Fibroblast of skin of left quadriceps (primary cell): ENCODE data around the gene TMC8.
"Not testable (repeated sequence)": the region's sequence is repeated elsewhere in the genome, so short reads cannot be mapped to it uniquely, and the experiment has no call there.

Experiments
- DNase-seq, 2 experiments: peaks; one replicate each; pipeline ENCODE4 v3.0.0-alpha.2; 2013; ENCODE audit warnings: low read depth in 2 of 2

The TMC8 gene

GRCh38 chr17:78154903-78155811 is 24.6 kb downstream of the TMC8 start:
- DNase-seq, result no peak

- DNase-seq, result peak; percentile 75 to 76
These were observed 29.1 kb downstream of the TMC8 start for GRCh38 chr17:78159575-78160158.

- no peak for DNase-seq
These were observed 33.5 kb downstream of the TMC8 start for GRCh38 chr17:78163881-78164747.

GRCh38 chr17:78164748-78165607 is 34.4 kb downstream of the TMC8 start:
- no peak for DNase-seq

- no peak for DNase-seq
These were observed 35.8 kb downstream of the TMC8 start for GRCh38 chr17:78166416-78166815.

- DNase-seq, result peak in 1 of 2 experiments; percentile 13
These were observed 37.8 kb downstream of the TMC8 start, which contains the start of gene SYNGR2 for GRCh38 chr17:78168242-78168902. SYNGR2 (plus strand) TSS chr17:78168581; CDS start chr17:78168617, 36 bp downstream.

GRCh38 chr17:78168903-78169793 is 38.6 kb downstream of the TMC8 start:
- DNase-seq, result no peak

- DNase-seq, result no peak
These were observed 40.4 kb downstream of the TMC8 start for GRCh38 chr17:78170692-78171590.

DNA sequence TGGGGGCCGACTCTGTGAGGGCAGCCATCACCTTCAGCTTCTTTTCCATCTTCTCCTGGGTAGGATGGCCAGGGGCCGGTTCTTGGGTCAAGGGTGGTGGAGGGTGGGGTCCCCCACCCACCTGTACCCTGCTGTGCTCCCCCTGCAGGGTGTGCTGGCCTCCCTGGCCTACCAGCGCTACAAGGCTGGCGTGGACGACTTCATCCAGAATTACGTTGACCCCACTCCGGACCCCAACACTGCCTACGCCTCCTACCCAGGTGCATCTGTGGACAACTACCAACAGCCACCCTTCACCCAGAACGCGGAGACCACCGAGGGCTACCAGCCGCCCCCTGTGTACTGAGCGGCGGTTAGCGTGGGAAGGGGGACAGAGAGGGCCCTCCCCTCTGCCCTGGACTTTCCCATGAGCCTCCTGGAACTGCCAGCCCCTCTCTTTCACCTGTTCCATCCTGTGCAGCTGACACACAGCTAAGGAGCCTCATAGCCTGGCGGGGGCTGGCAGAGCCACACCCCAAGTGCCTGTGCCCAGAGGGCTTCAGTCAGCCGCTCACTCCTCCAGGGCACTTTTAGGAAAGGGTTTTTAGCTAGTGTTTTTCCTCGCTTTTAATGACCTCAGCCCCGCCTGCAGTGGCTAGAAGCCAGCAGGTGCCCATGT is 41.1 kb downstream of the TMC8 start:
- DNase-seq, result not testable (repeated sequence)

GRCh38 chr17:78172249-78173051 is 41.9 kb downstream of the TMC8 start:
- DNase-seq, result no peak

DNA sequence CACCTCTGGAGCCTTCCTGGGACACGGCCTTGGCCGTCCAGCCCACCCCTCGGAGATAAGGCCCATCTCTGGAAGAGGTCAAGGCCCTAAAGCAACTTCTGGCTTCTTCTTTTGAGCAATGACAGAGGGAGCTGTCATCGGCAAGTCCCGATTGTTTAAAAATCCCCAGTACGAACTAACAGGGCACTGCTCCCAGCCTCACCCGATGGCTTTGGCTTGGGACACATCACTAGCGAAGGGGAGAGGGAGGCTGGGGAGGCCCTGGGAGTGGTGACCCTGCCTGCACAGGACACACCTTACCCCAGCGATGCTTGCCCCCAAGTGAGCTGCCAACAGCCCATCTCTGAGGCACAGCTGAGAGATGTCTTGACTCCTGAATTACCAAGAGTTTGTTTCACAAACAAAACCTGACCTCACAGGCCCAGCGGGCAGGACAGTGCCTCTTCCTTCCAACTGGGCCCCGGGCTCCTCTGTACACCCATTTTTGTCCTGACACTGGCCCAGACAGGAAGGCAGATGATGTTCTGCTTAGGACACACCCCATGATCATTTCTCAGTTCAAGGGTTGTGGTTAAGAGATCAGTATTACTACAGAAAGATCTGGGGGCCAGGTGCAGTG is 42.6 kb downstream of the TMC8 start:
- no peak for DNase-seq

GRCh38 chr17:78174346-78174869 is 43.8 kb downstream of the TMC8 start:
- DNase-seq, result no peak

DNA sequence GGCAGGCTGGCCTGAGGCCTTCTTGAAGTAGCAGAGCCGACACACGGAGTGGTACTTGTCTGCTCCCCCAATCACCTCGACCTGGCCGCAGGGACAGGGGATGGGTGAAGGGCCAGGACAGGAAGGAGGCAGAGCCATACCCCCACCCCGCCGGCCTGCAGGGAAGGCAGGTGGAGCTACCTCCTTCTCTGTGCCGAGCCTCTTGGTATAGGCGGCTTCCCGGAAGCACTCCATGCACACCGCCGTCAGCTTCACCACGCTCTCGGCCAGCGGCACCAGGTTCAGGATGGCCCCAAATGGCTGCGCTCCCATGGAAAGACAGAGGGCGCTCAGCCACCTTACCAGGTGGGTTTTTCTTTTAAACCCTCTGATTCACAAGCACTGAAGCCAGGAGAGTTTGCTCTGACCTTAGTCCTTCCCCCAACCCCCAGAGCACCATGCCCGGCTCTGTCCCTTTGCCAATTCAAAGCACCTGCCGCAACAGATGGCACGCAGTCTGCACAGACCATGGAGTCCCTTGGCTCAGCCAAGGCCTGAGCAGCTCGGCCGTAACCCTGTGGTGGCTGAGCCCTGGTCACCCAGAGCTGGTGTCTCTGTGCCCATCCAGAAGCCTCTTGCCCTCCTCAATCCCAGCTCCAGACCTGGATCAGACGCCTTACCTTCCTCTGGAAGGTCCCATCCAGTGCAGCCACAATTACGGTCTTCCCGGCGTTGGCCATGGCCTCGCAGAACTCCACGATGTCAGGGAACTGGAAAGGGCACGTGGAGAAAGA is 44.5 kb downstream of the TMC8 start:
- no peak for DNase-seq

DNA sequence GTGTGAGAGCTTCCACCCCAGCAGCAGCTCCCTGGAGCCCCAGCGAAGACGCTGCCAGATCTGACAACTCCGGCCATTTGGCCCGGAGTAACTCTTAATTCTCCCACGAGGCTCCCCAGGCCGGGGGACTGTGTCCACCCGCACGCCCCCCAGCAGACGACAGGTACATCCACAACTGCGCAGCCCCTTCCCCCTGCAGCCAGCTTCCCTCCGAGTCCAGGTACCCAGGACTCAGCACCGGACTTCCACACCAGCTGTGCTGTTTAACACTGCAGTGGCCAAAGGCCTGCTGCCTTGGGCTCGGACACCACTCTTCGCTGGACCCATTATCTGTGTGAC is 45.0 kb downstream of the TMC8 start:
- DNase-seq, result no peak

DNA sequence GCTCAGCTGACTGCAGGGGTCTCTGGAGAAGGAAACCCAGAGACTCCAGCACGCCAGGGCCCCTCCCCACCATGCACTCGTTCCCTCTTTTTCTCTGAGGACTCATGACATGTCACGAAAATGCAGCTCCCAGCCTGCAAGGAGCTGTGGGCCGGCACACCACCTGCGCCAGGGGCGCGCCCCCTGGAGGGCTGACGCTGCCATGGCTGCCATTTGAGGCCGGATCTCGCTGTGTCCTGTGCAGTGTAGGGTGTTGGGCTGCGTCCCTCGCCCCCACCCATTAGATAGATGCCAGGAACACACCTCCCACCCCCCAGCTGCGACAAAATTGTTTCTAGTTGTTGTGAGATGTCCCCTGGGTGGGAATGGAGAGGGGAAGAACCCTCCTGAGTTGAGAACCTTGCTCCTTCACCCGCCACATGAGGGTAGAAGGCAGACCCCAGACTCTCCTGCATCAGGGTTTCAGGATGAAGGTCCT is 46.0 kb downstream of the TMC8 start:
- DNase-seq, result peak in 1 of 2 experiments; percentile 12

- no peak for DNase-seq
These were observed 48.8 kb downstream of the TMC8 start for GRCh38 chr17:78179372-78179771.
